Measurements from ENCODE around the gene TSEN15. TPM values are rescaled to one million over a fixed set of nuclear protein-coding genes. Genes with fewer than 3 reads are reported as not detected.

TSEN15 gene
- total RNA-seq, 4 donors from 2014 or later, result 9.1 to 18.2 (median 11.1) TPM

GRCh38 chr1:184019506-184019905 is 32.0 kb upstream of the TSEN15 start:
- H3K27ac ChIP-seq, result no peak overlapping the region
- TF ChIP-seq POLR2A (IDR thresholded peaks at IDR 0.05) (no peak), CTCF (IDR thresholded peaks at IDR 0.05) (no peak)
- no peaks in the 10 kb centered on the region for H3K27me3 ChIP-seq
- H3K4me1 ChIP-seq, result no peaks in the 10 kb centered on the region
- no peaks in the 10 kb centered on the region for H3K36me3 ChIP-seq
- DNase-seq, result no peak
- H3K4me3 ChIP-seq, result no peak overlapping the region
- H3K9me3 ChIP-seq, result no peaks in the 10 kb centered on the region

GRCh38 chr1:184020328-184020727 is 31.2 kb upstream of the TSEN15 start:
- no peaks in the 10 kb centered on the region for H3K9me3 ChIP-seq
- H3K27ac ChIP-seq, result no peak overlapping the region

GRCh38 chr1:184020855-184021254 is 30.7 kb upstream of the TSEN15 start:
- H3K27me3 ChIP-seq, result no peaks in the 10 kb centered on the region
- no peaks in the 10 kb centered on the region for H3K36me3 ChIP-seq
- DNase-seq, result no peak
- no peak overlapping the region for H3K27ac ChIP-seq
- H3K4me1 ChIP-seq, result no peaks in the 10 kb centered on the region
- H3K4me3 ChIP-seq, result no peak overlapping the region
- no peak for TF ChIP-seq POLR2A (IDR thresholded peaks at IDR 0.05)
- TF ChIP-seq CTCF (IDR thresholded peaks at IDR 0.05), result no peak
- H3K9me3 ChIP-seq, result no peaks in the 10 kb centered on the region

More at GRCh38 chr1:184020328-184020727, 31.2 kb upstream of the TSEN15 start:
- Histone ChIP-seq H3K4me3 (no peak overlapping the region), H3K27me3 (no peaks in the 10 kb centered on the region), H3K36me3 (no peaks in the 10 kb centered on the region), H3K4me1 (no peaks in the 10 kb centered on the region)
- no peak for TF ChIP-seq POLR2A (IDR thresholded peaks at IDR 0.05)
- no peak for TF ChIP-seq CTCF (IDR thresholded peaks at IDR 0.05)
- DNase-seq, result no peak

- Histone ChIP-seq H3K4me1 (no peaks in the 10 kb centered on the region), H3K4me3 (no peak overlapping the region), H3K27me3 (no peaks in the 10 kb centered on the region), H3K27ac (no peak overlapping the region), H3K9me3 (no peaks in the 10 kb centered on the region), H3K36me3 (no peaks in the 10 kb centered on the region)
- no peak for DNase-seq
- TF ChIP-seq CTCF (IDR thresholded peaks at IDR 0.05) (no peak), POLR2A (IDR thresholded peaks at IDR 0.05) (no peak)
These were observed 29.8 kb upstream of the TSEN15 start for GRCh38 chr1:184021728-184022127.

GRCh38 chr1:184022668-184023067 is 28.9 kb upstream of the TSEN15 start:
- TF ChIP-seq POLR2A (IDR thresholded peaks at IDR 0.05) (no peak), CTCF (IDR thresholded peaks at IDR 0.05) (no peak)
- no peaks in the 10 kb centered on the region for H3K27me3 ChIP-seq
- no peak for DNase-seq
- no peaks in the 10 kb centered on the region for H3K36me3 ChIP-seq
- no peaks in the 10 kb centered on the region for H3K9me3 ChIP-seq
- no peak overlapping the region for H3K27ac ChIP-seq
- H3K4me1 ChIP-seq, result no peaks in the 10 kb centered on the region
- H3K4me3 ChIP-seq, result no peak overlapping the region

GRCh38 chr1:184023171-184023570 is 28.4 kb upstream of the TSEN15 start:
- H3K27me3 ChIP-seq, result no peaks in the 10 kb centered on the region
- H3K9me3 ChIP-seq, result no peaks in the 10 kb centered on the region
- H3K27ac ChIP-seq, result no peak overlapping the region
- no peak for DNase-seq
- no peaks in the 10 kb centered on the region for H3K36me3 ChIP-seq
- no peak overlapping the region for H3K4me3 ChIP-seq
- TF ChIP-seq POLR2A (IDR thresholded peaks at IDR 0.05) (no peak), CTCF (IDR thresholded peaks at IDR 0.05) (no peak)
- H3K4me1 ChIP-seq, result no peaks in the 10 kb centered on the region
